Measurements from ENCODE around the gene CYFIP2.
A peak's percentile ranks its signal among the peaks of the same experiment; 100 is the strongest.
"Not testable (repeated sequence)": the region's sequence is repeated elsewhere in the genome, so short reads cannot be mapped to it uniquely, and the experiment has no call there.

The CYFIP2 gene

DNA sequence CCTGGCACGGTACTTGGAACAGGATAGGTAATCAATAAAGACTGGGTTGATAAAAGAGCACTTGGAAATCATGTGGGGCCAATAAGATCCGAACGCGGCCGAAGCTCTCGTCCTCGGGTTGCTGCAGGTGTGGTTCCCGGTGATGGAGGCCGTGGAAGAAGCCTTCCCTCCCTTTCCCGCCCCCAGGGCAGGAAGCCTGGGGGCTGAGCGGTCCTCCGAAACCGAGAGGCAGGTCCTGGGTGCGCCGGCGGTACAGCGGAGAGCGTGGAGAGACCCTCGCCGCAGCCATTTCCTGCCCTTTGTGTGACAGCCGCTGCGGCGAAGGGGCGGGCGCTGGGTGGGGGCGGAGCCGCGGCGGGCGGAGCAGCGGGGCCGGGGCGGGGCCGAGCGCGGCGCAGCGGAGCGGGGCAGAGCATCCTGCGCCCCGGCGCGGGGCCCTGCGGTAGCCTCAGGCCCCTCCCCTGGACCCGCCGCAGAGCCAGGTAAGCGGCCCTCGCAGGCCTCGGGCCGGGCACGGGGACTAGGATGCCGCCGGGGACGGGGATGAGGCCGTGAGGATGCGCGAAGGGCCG lies at the start of gene CYFIP2:
TSS of gene CYFIP2 (plus strand) at position 410 of the 572 bp plus-strand sequence. CDS start 19,239 bp downstream, outside the sequence.
- peak; percentile 56 to 79 for DNase-seq (ENCODE audit: extremely low read depth in 1 of 2, low read depth in 1 of 2)

DNA sequence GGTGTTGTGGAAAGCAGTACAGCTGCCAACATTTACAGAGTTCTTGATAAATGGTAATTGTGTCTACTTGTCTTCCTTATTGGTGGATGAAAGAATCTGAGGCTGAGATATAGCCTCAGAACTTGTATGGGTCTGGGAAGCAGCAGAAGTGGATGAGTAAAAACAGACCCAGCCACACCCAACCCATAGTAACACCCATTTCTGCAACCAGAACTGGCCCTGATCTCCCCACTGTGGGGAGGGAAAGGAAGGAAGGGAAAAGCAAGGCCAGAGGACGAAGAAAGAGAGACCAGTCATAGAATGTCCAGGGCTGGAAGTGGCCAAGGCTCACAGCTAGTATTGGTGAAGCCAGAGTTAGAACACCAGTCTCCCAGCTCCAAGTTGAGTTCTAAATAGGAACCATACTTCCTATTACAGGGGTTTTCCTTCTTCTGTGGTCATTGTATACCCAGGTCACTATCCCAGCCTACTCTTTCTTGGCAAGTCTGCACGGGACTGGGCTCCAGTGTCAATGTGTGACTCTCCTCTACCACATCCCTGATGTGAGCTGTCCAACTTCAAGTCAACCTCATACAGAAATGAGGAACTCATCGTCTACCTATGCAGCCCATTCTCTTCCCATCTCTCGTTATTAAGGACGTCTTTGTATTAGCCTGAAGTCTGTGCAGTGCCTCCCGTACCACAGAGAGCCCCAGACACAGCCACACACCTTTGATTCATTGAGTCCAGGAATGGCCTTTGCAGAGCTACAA lies 49.4 kb upstream of the CYFIP2 start:
- DNase-seq (ENCODE audit: extremely low read depth in 1 of 2, low read depth in 1 of 2) = no peak

DNA sequence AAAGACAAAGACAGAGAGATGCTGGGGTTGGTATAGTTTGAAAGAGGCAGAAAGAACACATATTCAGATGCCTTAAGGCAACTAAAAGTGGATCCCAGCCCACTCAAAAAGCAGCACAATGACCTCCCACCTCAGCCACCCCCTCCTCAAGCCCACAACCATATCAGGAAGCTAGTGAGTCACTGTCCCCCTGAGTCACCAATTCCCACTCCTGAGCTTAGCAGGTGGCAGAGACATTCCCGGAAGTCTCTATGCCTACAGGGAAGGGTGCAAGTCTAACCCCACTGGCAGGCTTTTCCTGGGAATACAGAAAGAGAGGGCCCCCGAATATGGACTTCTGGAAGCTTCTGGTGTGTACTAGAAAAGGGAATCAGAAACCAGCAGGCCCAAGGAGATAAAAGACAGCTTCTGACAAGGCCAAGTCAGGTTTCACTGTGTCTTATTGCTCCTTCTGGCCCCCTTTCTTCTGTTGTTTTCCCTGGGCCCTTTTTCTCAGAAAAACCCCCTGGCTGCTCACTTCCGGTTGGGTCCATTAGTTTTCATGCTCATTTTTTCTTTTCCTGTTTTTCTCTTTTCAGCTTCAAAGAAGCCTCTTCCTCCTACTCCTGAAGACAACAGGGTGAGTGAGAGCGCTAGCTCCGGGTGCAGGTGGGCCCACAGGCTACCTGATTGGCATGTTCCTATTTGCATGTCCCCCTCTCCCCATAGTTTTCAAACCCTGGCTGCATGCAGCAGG lies 48.5 kb upstream of the CYFIP2 start:
- DNase-seq (ENCODE audit: extremely low read depth in 1 of 2, low read depth in 1 of 2) = no peak

DNA sequence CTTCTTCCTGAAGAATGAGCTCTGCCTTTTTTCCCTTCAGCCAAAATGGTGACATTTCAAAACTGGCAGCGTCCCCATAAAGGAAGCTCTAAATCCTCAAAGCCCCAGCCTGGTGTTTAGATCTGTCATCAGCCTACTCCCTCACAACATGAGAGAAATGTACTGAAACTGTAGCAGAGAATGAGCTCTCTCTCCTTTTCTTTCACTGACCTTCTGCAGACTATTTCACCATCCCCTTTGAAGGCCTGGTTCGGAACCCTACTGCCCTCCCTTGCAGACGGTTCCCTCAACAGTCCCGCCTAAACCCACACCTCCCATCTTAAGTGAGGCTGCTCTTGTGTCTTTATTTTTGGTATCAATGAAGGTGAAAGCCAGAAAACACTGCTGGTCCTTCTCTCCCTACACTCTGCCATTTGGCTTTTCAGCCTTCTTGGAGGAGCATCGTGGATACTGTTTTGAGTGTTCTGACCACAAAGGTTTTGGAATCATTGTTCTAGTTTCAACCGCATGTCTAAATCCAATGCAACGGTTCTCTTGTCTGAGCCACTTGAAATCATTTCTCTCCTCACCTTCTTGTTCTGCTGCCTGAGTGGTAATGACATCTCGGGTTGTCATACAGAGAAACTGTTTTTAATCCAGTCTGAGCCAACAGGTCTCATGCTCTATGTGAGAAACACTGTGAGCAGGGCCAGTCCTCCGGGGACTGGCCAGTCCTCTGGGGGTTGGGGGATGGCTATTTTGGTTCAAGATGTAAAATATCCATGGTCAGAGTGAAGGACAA lies 46.2 kb upstream of the CYFIP2 start:
- DNase-seq (ENCODE audit: extremely low read depth in 1 of 2, low read depth in 1 of 2) = no peak

DNA sequence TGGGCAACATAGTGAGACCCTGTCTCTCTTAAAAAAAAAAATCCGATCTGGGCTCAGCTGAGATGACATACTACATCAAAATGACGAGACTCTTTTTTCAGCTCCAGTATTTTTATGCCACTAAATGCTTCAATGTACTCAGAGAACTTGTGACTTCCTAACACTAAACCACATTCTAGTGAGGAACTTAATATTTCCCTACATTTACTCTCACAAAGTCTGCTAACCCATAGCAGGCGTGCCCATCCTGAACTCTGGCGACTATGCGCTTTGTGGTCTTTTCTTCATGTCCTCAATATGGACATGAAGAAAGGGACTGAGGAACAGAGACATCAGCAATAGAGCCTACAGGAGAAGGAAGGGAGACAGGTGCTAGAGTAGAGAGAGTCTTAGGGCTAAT lies 44.0 kb upstream of the CYFIP2 start:
- no peak for DNase-seq (ENCODE audit: extremely low read depth in 1 of 2, low read depth in 1 of 2)

DNA sequence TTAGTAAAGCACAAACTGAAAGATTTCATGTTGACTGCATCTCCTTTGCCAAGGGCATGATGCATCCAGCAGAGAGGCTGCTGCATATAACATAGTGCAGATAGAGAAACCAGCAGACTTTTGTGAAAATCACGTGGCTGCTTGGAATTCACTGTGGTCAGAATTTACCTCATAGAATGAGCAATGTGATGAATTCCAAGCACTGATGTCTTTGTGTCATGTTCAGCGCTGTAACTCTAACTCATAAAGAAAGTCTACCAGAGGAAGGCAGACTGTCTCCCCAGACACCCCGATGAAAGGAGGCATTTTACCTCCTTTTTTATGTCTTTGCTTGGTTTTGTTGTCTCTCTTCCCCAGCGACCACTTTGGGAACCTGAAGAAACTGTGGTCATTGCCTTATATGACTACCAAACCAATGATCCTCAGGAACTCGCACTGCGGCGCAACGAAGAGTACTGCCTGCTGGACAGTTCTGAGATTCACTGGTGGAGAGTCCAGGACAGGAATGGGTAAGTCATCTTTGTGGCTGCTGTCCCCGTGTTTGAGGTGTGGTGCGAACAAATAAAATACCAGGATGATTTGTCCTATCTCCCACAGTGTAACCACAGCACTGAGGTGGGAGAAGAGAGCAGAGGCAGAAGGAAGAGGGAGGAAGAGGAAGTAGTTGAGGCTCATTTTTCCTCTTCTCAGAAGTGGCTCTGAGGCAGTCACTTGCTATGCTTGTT lies 43.3 kb upstream of the CYFIP2 start:
- no peak for DNase-seq (ENCODE audit: extremely low read depth in 1 of 2, low read depth in 1 of 2)

DNA sequence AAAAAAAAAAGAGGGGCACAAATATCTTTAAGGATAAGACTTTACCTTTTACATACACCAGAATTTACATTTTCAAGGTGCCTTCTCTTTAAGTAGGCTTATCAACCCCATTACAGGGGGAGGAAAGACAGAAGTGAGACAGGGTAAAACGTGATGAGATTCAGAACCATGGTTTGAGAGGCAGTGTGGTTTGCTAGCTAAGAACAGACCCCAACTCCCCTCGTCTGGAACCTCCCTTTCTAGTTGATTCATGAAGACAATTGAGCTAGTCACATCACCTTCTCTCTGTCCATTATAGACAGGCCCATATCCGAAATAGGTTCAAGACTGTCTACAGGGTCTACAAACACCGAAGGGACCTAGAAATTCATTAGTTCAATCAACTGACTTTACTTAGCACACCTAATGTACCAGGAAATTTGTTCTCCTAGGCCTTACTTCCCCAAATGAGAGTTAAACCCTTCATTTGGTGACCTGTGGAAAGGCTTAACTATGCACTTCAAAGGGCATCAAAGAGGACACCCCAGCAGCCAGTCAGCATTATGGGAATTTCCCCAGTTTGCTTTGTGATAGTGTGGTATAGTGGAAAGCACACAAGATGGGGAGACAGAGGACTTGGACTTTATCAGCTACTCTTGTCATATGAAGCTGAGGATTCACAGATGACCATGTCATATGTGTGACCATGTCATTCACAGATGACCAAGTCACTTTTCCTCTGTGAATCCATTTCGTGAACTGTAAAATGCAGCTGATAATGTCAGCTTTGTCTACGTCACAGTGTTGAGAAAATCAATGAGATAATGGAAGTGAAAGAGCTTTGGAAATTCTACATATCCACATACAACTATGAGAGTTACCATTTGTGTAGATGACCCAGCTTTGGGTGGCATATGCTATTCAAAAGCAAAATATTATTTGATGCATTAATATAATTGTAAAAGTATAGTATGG lies 40.2 kb upstream of the CYFIP2 start:
- DNase-seq (ENCODE audit: extremely low read depth in 1 of 2, low read depth in 1 of 2) = no peak

DNA sequence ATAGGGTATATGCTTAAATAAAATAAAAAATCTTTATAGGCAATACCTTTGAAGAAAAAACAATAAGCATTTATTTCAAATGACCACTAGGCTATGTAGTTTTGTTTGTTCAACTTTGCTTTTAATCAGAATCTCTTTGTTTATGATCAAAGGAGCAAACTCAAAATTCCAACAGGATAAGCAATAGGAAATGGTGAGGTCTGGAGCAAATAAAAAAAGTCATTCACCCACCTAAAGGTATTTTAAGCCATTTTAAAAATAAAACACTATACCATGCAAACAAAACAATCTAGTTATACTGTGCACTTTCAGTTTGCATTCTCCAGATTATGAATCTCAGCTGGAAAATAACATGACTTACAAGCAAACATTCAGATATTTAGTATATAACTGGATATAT lies 35.3 kb upstream of the CYFIP2 start:
- DNase-seq (ENCODE audit: extremely low read depth in 1 of 2, low read depth in 1 of 2) = no peak

DNA sequence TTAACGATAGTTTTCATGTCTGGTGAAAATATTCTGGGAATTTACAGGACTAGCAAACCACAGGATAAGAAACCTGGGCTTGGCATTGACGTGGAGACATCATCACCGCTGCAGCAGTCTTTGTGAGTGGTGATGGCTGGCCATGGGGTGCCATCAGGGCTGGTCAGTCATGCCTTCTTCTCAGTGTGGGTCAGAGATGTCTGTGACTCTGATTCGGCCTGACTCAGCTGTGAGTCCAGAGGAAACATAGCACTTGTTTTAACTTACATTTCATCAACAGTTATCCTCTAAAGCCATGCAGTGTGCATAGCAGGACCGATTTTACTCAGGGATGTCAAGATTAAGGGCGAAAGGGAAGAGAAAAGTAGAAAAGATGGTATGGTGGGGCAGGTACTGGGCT lies 33.2 kb upstream of the CYFIP2 start:
- no peak for DNase-seq (ENCODE audit: extremely low read depth in 1 of 2, low read depth in 1 of 2)

DNA sequence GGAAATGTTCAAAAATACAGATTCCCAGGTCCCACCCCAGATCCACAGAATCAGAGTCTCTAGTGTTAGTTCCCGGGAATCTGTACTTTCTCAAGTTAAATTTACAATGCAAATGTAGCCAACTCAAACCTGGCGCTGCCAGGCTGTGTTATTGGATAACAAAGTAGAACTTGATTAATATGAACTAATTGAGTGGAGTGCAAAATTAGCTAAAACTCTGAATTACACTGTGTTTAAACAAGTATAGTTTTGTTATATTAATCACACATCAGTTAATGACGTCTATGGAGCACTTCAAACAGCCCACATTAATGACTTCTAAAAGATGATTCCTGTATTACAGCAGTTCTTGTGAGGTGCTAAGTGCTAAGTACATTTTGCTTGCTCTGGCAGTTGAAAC lies 32.4 kb upstream of the CYFIP2 start:
- no peak for DNase-seq (ENCODE audit: extremely low read depth in 1 of 2, low read depth in 1 of 2)

DNA sequence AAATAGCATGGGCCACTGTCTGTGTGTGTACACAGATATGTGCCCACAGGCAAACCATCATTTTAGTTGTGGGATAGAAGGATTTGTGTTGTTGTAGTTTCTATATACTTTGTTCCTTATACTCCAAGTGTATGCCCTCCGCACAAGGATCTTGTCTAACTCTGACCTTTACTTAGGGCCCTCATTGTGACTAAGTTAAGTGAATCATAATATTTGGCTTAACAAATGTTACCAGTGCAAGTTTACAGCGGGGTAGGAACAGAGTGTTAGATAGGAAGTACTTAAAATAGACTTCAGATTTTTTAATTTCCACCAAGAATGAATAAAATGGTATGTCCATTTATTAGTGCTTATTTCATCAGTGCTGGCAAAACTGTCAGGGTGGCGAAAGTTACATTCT lies 29.5 kb upstream of the CYFIP2 start:
- no peak for DNase-seq (ENCODE audit: extremely low read depth in 1 of 2, low read depth in 1 of 2)

DNA sequence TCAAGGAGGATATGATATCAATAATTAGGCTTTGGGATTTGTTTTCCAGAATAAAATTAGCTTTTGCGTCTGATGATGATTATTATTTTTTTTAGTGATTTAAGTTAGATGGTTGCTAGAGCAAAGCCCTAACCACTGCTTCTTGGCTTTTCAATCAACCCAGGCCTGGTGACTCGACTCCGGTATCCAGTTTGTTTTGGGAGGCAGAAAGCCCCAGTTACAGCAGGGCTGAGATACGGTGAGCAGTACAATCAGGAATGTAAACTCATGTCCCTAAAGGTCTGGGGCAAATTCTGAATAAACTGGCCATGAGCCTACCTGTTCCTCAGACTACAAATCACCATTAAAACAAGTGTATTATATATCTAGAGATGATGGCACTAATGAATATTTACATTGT lies 24.4 kb upstream of the CYFIP2 start:
- DNase-seq (ENCODE audit: extremely low read depth in 1 of 2, low read depth in 1 of 2) = no peak

DNA sequence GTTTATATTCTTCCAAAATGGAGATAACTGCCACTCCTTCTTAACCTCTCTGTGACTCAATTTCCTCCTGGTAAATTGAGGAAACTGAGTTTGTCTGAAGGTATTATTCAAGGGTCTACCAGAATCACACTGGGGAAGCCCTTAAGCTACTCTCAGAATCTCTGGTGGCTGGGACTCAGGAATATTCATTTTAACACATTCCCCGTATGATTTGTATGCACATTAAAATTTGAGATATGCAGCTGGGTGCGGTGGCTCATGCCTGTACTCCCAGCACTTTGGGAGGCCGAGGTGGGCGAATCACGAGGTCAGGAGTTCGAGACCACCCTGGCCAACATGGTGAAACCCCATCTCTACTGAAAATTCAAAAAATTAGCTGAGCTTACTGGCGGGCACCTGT lies 21.2 kb upstream of the CYFIP2 start:
- DNase-seq (ENCODE audit: extremely low read depth in 1 of 2, low read depth in 1 of 2) = not testable (repeated sequence)

DNA sequence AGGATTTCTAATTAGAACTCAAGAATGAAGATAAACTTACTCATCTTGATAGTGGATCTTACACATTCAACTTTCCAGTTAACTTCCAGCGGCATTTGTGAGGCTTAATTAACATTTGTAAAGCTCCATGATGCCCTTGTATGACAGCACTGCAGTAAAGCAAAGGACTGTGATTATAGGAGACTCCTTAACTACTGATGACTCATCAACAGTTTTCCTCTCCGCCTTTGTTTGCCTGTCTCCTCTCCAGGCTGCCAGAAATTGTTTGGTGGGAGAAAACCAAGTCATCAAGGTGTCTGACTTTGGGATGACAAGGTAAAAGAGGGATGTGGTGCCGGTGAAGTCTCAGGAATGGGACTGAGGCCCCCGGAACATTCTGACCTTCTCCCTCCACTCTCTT lies 20.4 kb upstream of the CYFIP2 start:
- no peak for DNase-seq (ENCODE audit: extremely low read depth in 1 of 2, low read depth in 1 of 2)

DNA sequence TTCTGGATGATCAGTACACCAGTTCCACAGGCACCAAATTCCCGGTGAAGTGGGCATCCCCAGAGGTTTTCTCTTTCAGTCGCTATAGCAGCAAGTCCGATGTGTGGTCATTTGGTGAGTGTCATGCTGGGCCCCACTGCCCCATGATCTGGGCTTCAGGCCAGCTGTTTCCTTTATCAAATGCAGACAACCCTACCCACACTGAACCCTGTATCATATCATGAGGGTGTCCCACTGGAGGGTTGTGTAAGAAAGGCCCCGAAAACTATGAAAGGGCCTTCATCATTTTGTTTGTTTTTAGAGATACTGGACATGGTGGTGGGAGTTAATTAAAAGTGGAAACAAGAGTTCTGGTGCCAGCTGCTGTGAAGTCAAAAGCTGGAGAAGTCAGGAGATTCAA lies 20.0 kb upstream of the CYFIP2 start:
- DNase-seq (ENCODE audit: extremely low read depth in 1 of 2, low read depth in 1 of 2) = no peak

DNA sequence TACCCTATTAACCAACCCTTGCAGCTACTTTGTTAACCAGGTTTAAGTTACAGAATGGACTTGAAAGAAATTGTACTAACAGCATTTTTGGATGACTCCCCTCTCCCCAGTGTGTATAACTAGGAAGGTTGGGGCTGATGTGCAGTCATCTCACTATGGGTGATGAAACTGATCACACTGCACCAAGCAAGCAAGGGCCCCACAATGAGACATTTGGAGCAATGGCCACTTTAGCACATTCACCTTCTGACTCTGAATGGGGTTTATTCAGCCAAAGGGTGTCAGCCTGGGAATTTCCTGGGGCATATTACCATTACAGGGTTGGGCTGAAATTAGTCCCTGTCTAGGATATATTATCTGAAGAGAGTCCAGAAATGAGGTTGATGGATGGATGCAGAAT lies 18.7 kb upstream of the CYFIP2 start:
- no peak for DNase-seq (ENCODE audit: extremely low read depth in 1 of 2, low read depth in 1 of 2)

DNA sequence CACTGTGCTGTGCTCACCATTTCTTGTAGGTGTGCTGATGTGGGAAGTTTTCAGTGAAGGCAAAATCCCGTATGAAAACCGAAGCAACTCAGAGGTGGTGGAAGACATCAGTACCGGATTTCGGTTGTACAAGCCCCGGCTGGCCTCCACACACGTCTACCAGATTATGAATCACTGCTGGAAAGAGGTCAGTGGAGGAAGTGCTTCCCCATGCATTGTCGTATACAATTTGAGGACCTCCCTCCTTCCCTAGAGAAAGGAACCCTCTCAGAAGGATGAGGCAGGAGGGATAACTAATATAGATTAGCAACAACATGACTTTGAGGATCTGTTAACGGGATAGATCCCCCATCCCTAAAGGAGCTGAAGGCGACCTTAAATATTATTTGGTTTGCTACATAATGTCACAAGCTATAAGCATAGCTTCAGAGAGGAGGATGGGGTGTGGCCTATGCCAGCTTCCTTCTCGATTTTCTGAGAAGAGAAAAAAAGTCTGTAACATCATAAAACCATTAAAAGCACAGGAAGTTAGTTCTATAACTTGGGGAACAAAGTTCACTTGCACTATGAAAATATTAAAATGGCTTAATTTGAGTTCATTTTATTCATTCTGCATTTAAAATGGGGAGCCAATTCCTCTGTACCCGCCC lies 17.0 kb upstream of the CYFIP2 start:
- DNase-seq (ENCODE audit: extremely low read depth in 1 of 2, low read depth in 1 of 2) = no peak

DNA sequence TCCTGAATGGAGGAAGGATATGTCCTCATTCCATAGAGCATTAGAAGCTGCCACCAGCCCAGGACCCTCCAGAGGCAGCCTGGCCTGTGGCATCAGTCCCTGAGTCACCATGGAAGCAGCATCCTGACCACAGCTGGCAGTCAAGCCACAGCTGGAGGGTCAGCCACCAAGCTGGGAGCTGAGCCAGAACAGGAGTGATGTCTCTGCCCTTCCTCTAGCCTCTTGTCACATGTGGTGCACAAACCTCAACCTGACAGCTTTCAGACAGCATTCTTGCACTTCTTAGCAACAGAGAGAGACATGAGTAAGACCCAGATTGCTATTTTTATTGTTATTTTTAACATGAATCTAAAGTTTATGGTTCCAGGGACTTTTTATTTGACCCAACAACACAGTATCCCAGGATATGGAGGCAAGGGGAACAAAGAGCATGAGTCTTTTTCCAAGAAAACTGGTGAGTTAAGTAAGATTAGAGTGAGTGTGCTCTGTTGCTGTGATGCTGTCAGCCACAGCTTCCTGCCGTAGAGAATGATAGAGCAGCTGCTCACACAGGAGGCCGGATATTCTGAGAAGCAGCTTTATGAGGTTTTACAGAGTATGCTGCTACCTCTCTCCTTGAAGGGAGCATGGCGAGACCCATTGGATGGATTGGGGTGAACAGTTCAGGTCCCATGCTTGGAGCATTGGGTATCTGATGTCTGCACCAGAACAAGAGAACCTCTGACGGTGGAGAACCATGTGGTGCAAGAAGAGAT lies 13.0 kb upstream of the CYFIP2 start:
- peak in 1 of 2 donors; percentile 26 for DNase-seq (ENCODE audit: extremely low read depth in 1 of 2, low read depth in 1 of 2)
